ENCODE measurements around the gene C12orf57. TPM values are rescaled to one million over a fixed set of nuclear protein-coding genes. Genes with fewer than 3 reads are reported as not detected.

C12orf57 gene
- total and polyA plus RNA-seq, 2 of the 13 experiments (the other 11 are each of a cell fraction or from before 2014, with no cell fraction given), result 84.0 to 287 TPM

- TF ChIP-seq ZNF691 (CRISPR knock-in tag; IDR thresholded peaks at IDR 0.05; ENCODE audit: borderline replicate concordance, low read depth) (0 out of 2 replicates have a peak, but pooled peaks have one; percentile 31), HOXA3 (CRISPR knock-in tag; IDR thresholded peaks at IDR 0.05) (peak; percentile 5; the same call in 1 of the 2 replicates), SMAD1 (CRISPR knock-in tag; IDR thresholded peaks at IDR 0.05; ENCODE audit: borderline replicate concordance, low read depth) (no peak), ADNP (CRISPR knock-in tag; IDR thresholded peaks at IDR 0.05) (no peak), KLF11 (CRISPR knock-in tag; IDR thresholded peaks at IDR 0.05) (no peak), ZFYVE20 (CRISPR knock-in tag; IDR thresholded peaks at IDR 0.05; ENCODE audit: borderline replicate concordance, low read depth) (no peak), GABPB1 (CRISPR knock-in tag; IDR thresholded peaks at IDR 0.05) (peak; percentile 72), SALL2 (CRISPR knock-in tag; IDR thresholded peaks at IDR 0.05) (no peak), NFRKB (IDR thresholded peaks at IDR 0.05) (no peak), ZFP37 (CRISPR knock-in tag; IDR thresholded peaks at IDR 0.05; ENCODE audit: borderline replicate concordance) (0 out of 2 replicates have a peak, but pooled peaks have one; percentile 32), ZSCAN12 (CRISPR knock-in tag; IDR thresholded peaks at IDR 0.05) (no peak), ETV5 (CRISPR knock-in tag; IDR thresholded peaks at IDR 0.05; ENCODE audit: borderline replicate concordance) (peak; percentile 83; the same call in 1 of the 2 replicates), RXRA (CRISPR knock-in tag; IDR thresholded peaks at IDR 0.05) (peak; percentile 32; the same call in 1 of the 2 replicates), HNRNPK (IDR thresholded peaks at IDR 0.05; ENCODE audit: low read depth, low read length, poor library complexity, severe bottlenecking) (no peak), ZNF263 (CRISPR knock-in tag; IDR thresholded peaks at IDR 0.05) (peak; percentile 99), MYC (CRISPR knock-in tag; IDR thresholded peaks at IDR 0.05; ENCODE audit: borderline replicate concordance) (peak; percentile 16; the same call in 1 of the 2 replicates), REL (CRISPR knock-in tag; conservative IDR thresholded peaks at IDR 0.05) (no peak), ERF (CRISPR knock-in tag; IDR thresholded peaks at IDR 0.05) (no peak), KDM2A (CRISPR knock-in tag; IDR thresholded peaks at IDR 0.05; ENCODE audit: borderline replicate concordance, low read depth) (peak; percentile 57; the same call in 1 of the 2 replicates), ZBTB7B (CRISPR knock-in tag; IDR thresholded peaks at IDR 0.05) (no peak), ARID5B (CRISPR knock-in tag; IDR thresholded peaks at IDR 0.05) (no peak)
- TF ChIP-seq, protein P1, sequence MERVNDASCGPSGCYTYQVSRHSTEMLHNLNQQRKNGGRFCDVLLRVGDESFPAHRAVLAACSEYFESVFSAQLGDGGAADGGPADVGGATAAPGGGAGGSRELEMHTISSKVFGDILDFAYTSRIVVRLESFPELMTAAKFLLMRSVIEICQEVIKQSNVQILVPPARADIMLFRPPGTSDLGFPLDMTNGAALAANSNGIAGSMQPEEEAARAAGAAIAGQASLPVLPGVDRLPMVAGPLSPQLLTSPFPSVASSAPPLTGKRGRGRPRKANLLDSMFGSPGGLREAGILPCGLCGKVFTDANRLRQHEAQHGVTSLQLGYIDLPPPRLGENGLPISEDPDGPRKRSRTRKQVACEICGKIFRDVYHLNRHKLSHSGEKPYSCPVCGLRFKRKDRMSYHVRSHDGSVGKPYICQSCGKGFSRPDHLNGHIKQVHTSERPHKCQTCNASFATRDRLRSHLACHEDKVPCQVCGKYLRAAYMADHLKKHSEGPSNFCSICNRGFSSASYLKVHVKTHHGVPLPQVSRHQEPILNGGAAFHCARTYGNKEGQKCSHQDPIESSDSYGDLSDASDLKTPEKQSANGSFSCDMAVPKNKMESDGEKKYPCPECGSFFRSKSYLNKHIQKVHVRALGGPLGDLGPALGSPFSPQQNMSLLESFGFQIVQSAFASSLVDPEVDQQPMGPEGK (CRISPR knock-in tag; IDR thresholded peaks at IDR 0.05), result peak; percentile 49; the same call in 1 of the 2 replicates
Observed at GRCh38 chr12:6961695-6962284, 18.0 kb downstream of the C12orf57 start (continued).
